Fibroblast of lung (primary cell): ENCODE measurements around the gene ZFYVE27. TPM values are rescaled to one million over a fixed set of nuclear protein-coding genes. Genes with fewer than 3 reads are reported as not detected.

ENCODE experiments used
- DNase-seq, 2 donors: peaks; one replicate each; pipeline versions ENCODE4 v3.0.0 to v3.0.0-alpha.2; 2010; ENCODE audit warnings: low read depth in 2 of 2
- H2AFZ ChIP-seq: 2 replicates; pipeline ENCODE4 v1.5.1; 2012; ENCODE audit warnings: low read length, control low read depth, inconsistent platforms
- H3K27ac ChIP-seq: 2 replicates; pipeline ENCODE4 v1.5.1; 2011; ENCODE audit warnings: low read length, control low read depth; ENCODE audit not compliant: insufficient read depth
- H3K27me3 ChIP-seq: 2 replicates; pipeline ENCODE4 v1.5.1; 2011; ENCODE audit warnings: mild to moderate bottlenecking, low read length; ENCODE audit not compliant: control insufficient read depth, insufficient read depth
- H3K36me3 ChIP-seq: 2 replicates; pipeline ENCODE4 v1.5.1; 2011; ENCODE audit warnings: low read length; ENCODE audit not compliant: control insufficient read depth, insufficient read depth
- H3K4me1 ChIP-seq: 2 replicates; pipeline ENCODE4 v1.5.1; 2011; ENCODE audit warnings: low read length; ENCODE audit not compliant: control insufficient read depth, insufficient read depth; ENCODE audit errors: extremely low read depth
- H3K4me2 ChIP-seq: 2 replicates; pipeline ENCODE4 v1.5.1; 2011; ENCODE audit warnings: low read length, control low read depth; ENCODE audit not compliant: insufficient read depth; ENCODE audit errors: extremely low read depth
- H3K4me3 ChIP-seq, 4 experiments: fragments of 200-600 bp in 1 of 4; sonication (generic) in 1 of 4; replicated peaks in 1 of 4; 2 replicates each; pipeline ENCODE4 v1.5.1; 2011 to 2016; ENCODE audit warnings: low read length in 4 of 4, low read depth in 3 of 4, mild to moderate bottlenecking in 3 of 4, control low read depth in 2 of 4, inconsistent platforms in 1 of 4, mixed read lengths in 1 of 4; ENCODE audit not compliant: insufficient read depth in 1 of 4; ENCODE audit errors: control extremely low read depth in 1 of 4
- H3K79me2 ChIP-seq: 2 replicates; pipeline ENCODE4 v1.5.1; 2012; ENCODE audit warnings: mild to moderate bottlenecking, low read length, inconsistent platforms; ENCODE audit not compliant: control insufficient read depth, insufficient read depth
- H3K9ac ChIP-seq: 2 replicates; pipeline ENCODE4 v1.5.1; 2011; ENCODE audit warnings: mild to moderate bottlenecking, low read length, control low read depth; ENCODE audit not compliant: insufficient read depth
- H3K9me3 ChIP-seq: 2 replicates; pipeline ENCODE4 v1.5.1; 2012; ENCODE audit warnings: low read depth, low read length; ENCODE audit not compliant: control insufficient read depth, insufficient read depth
- H4K20me1 ChIP-seq: 2 replicates; pipeline ENCODE4 v1.5.1; 2011; ENCODE audit warnings: low read length; ENCODE audit not compliant: control insufficient read depth, insufficient read depth; ENCODE audit errors: extremely low read depth
- CTCF ChIP-seq, 2 donors: IDR thresholded peaks in 1 of 2; conservative IDR thresholded peaks in 1 of 2; 1 replicate in 1 of 2; 2 replicates in 1 of 2; pipeline ENCODE4 v1.5.1; 2011 to 2012; ENCODE audit warnings: low read length in 2 of 2, control low read depth in 1 of 2, inconsistent platforms in 1 of 2, low read depth in 1 of 2, mild to moderate bottlenecking in 1 of 2
- EZH2 ChIP-seq: IDR thresholded peaks from 2 replicates; pipeline ENCODE4 v1.5.1; 2012; ENCODE audit warnings: low read length, control low read depth, mild to moderate bottlenecking; ENCODE audit errors: missing control alignments
- polyA minus RNA-seq: library from RNA; depleted of rRNA, polyadenylated mRNA; stranded (reverse); fragments of >200 nt; gene quantifications from 2 replicates; pipeline ENCODE4 v1.2.3, GENCODE V29; 2011; ENCODE audit warnings: low replicate concordance
- polyA plus RNA-seq, 2 donors: library from polyadenylated mRNA; depleted of rRNA in 1 of 2; stranded (reverse) in 1 of 2; unstranded in 1 of 2; fragments of >200 nt; gene quantifications; 2 replicates each; pipeline ENCODE4 v1.2.1, GENCODE V29; 2011 to 2012; ENCODE audit warnings: missing spikeins in 1 of 2
- total RNA-seq: library from RNA; depleted of rRNA; stranded (reverse); fragments of >200 nt; gene quantifications from 2 replicates; pipeline ENCODE4 v1.2.1, GENCODE V29; 2014

Gene ZFYVE27, protein sequence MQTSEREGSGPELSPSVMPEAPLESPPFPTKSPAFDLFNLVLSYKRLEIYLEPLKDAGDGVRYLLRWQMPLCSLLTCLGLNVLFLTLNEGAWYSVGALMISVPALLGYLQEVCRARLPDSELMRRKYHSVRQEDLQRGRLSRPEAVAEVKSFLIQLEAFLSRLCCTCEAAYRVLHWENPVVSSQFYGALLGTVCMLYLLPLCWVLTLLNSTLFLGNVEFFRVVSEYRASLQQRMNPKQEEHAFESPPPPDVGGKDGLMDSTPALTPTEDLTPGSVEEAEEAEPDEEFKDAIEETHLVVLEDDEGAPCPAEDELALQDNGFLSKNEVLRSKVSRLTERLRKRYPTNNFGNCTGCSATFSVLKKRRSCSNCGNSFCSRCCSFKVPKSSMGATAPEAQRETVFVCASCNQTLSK
- total RNA-seq (16.9 and 22.1 TPM in 2 replicates), polyA plus RNA-seq (7.7 and 8.3 TPM in 2 replicates), polyA minus RNA-seq (7.3 and 7.8 TPM in 2 replicates)
- polyA plus RNA-seq (2012) = 7.7 and 8.1 TPM in 2 replicates

DNA sequence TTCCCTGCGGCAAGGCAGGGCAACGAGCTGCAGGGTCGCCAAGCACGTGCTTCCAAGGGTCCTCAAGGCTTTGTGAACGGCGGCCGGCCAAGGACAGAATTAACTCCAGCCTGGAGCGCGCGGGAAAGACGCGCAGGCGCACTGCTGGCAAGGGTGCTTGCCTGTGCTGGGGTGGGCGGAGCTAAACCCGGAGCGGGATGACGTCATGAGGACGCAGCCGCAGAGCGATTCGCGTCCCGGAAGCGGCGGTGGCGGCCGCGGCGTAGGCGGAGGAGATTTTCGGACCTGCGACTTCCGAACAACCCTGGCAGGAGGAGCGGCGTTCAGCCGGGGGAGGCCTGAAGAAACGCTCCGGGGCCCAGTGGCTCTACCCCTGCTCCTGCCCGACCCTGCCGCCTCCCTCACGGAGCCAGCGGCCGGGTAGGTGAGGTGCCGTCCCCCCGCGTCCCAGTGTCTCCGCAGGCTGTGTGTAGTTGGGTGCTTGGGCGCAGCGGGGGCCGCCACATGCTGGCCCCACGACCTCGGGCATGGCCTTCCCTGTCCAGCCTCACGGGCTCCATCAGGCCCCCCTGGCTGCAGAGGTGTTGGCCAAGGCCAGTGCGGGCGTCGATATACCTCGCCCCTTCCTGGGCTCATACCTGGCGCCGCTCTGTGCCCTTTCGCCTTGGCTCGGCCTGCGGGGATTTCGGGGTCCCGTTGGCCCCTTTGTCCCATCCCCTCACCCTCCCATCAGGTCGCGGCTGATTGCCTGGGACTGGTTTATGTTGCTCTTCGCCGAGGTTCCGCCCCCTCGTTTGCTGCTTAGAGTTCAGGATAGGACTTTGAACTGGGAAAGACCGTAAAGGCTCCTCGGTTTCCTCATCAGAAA, at the start of gene ZFYVE27:
ZFYVE27 (plus strand) TSS at position 227 of the 868 bp plus-strand sequence. CDS start 1,350 bp downstream, outside the sequence.
- H3K9ac ChIP-seq = peak within 1 kb of the TSS; percentile 92

DNA sequence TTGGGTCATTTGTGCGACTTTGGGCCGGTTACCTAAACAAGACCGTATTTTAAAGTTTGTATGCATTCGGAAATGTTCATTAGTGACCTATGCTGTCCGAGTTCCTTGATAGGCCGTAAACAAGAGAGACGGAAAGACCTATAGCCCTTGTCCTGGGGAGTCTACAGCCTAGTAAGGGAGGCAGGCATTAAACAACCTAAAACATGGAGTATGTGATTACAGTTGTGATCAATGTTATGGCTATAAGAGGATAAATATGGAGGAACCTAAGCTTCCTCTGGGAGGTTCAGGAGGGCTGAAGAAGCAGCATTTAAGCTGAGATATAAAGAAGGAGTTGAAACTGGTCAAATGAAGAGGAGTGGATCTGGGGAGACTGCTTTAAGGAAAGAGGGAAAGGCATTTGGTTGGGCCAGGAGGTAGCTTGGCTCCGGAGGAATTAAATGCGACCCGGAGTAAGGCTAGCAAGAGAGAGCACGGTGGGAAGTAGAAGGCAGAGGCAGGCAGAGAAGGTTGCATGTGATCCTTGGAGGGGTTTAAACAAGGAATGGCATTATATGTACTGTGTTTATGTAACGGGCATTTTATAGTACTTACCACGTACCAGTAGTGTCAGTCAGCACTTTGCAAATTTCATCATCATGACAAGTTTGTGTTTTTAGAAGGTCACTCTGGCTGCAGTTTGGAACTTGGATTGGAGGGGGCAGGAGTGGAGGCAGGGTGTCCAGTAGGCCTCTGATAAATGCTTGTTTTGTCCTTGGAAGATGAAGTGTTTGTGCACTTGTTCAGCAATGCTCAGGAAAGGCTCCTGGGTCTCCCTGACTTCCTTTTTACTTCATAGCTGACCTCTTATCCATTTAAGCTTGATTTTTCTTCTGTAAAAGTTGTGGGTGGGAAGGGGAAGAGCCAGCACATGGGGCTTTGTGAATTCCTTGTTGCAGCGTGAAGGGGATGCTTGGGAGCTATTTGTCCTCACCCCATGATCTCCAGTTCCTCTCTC, 48.8 kb upstream of the ZFYVE27 start:
- Histone ChIP-seq H4K20me1 (no peaks in the 10 kb centered on the region), H3K4me1 (peaks cover 25% of the 10 kb centered on the region), H3K36me3 (no peaks in the 10 kb centered on the region), H3K27me3 (no peaks in the 10 kb centered on the region), H3K27ac (peak overlapping the region; percentile 93), H3K4me2 (peak overlapping the region; percentile 76), H3K9me3 (no peaks in the 10 kb centered on the region), H3K79me2 (peaks cover 29% of the 10 kb centered on the region), H3K4me3 (peak overlapping the region in 1 of 4 experiments; percentile 18), H3K9ac (peak overlapping the region; percentile 54), H2AFZ (no peak overlapping the region)
- TF ChIP-seq CTCF (conservative IDR thresholded peaks at IDR 0.05 in 1 of 2, IDR thresholded peaks at IDR 0.05 in 1 of 2; ENCODE audit: low read depth in 1 of 2, low read length in 2 of 2) = no peak
- no peak for TF ChIP-seq EZH2
- DNase-seq = peak; percentile 67 to 97

More for the DNA sequence above, at the start of gene ZFYVE27:
- Histone ChIP-seq H2AFZ (peak within 1 kb of the TSS; percentile 68), H3K9me3 (no peaks in the 10 kb centered on the region), H3K27me3 (no peaks in the 10 kb centered on the region), H3K79me2 (peaks cover 26% of the 10 kb centered on the region), H3K4me2 (peak within 1 kb of the TSS; percentile 93), H3K36me3 (no peaks in the 10 kb centered on the region), H3K27ac (peak within 1 kb of the TSS; percentile 95), H3K4me3 (peak within 1 kb of the TSS; percentile 68 to 100 (median 80)), H4K20me1 (no peaks in the 10 kb centered on the region), H3K4me1 (peaks cover 2% of the 10 kb centered on the region)
- TF ChIP-seq EZH2 (no peak), CTCF (conservative IDR thresholded peaks at IDR 0.05 in 1 of 2, IDR thresholded peaks at IDR 0.05 in 1 of 2; ENCODE audit: low read depth in 1 of 2, low read length in 2 of 2) (no peak)
- peak; percentile 90 to 95 for DNase-seq
